Keratinocyte (primary cell): ENCODE results near the gene GCK.

Source experiments
- CTCF ChIP-seq, 3 experiments: IDR thresholded peaks in 1 of 3; conservative IDR thresholded peaks in 1 of 3; optimal IDR thresholded peaks in 1 of 3; 2 replicates in 2 of 3; 3 replicates in 1 of 3; pipeline versions ENCODE3 to v1.5.1; 2011; ENCODE audit warnings: low read length in 3 of 3, mild to moderate bottlenecking in 3 of 3, moderate library complexity in 2 of 3, control low read depth in 1 of 3, inconsistent platforms in 1 of 3; ENCODE audit not compliant: insufficient read depth in 2 of 3; ENCODE audit errors: extremely low read depth in 1 of 3
- EZH2 ChIP-seq: IDR thresholded peaks from one replicate; pipeline ENCODE4 v1.6.1; 2012; ENCODE audit warnings: inconsistent platforms, mild to moderate bottlenecking, low read length, moderate library complexity

- TF ChIP-seq CTCF (optimal IDR thresholded peaks at IDR 0.05 in 1 of 3, IDR thresholded peaks at IDR 0.05 in 1 of 3, conservative IDR thresholded peaks at IDR 0.05 in 1 of 3; ENCODE audit: extremely low read depth in 1 of 3, insufficient read depth in 2 of 3, low read length in 3 of 3): no peak
- no peak for TF ChIP-seq EZH2
Measured at GRCh38 chr7:44217223-44217714, 28.0 kb upstream of the GCK start.
